SK-N-SH treated with all-trans-retinoic acid at 6 μM for 48 hours (cell line): Measurements from ENCODE around the gene STAC3.

Experiments
- CREB5 ChIP-seq: fragments of 250-450 bp; sonication (Bioruptor Pico); IDR thresholded peaks from 2 replicates; pipeline ENCODE4 v1.5.1; 2020; ENCODE audit warnings: low read depth, mild to moderate bottlenecking, moderate library complexity
- PATZ1 ChIP-seq: fragments of 250-450 bp; sonication (Bioruptor Pico); IDR thresholded peaks from 2 replicates; pipeline ENCODE4 v1.8.0; 2020; ENCODE audit warnings: mild to moderate bottlenecking, moderate library complexity, borderline replicate concordance
- RARB ChIP-seq: fragments of 250-450 bp; sonication (Bioruptor Pico); IDR thresholded peaks from 2 replicates; pipeline ENCODE4 v1.8.0; 2021; ENCODE audit warnings: mild to moderate bottlenecking, moderate library complexity
- ZC3H10 ChIP-seq: fragments of 250-450 bp; sonication (Bioruptor Pico); IDR thresholded peaks from 2 replicates; pipeline ENCODE4 v1.5.1; 2021; ENCODE audit warnings: mild to moderate bottlenecking, moderate library complexity
- ZFP3 ChIP-seq: fragments of 250-450 bp; sonication (Bioruptor Pico); IDR thresholded peaks from 2 replicates; pipeline ENCODE4 v1.5.0; 2020; ENCODE audit warnings: mild to moderate bottlenecking, moderate library complexity

- no peak for TF ChIP-seq PATZ1
- TF ChIP-seq ZFP3: no peak
- no peak for TF ChIP-seq CREB5 (CRISPR knock-in tag)
- TF ChIP-seq ZC3H10 (CRISPR knock-in tag): no peak
- no peak for TF ChIP-seq RARB (CRISPR knock-in tag)
These were observed 8.7 kb downstream of the STAC3 start for GRCh38 chr12:57242329-57242690.
